GM19351 (cell line): ENCODE measurements around the gene LTC4S.
"Not testable (repeated sequence)": the region's sequence is repeated elsewhere in the genome, so short reads cannot be mapped to it uniquely, and the experiment has no call there.

Source experiments
- ATAC-seq: cut with Tn5 transposase; IDR thresholded peaks from one replicate; pipeline ENCODE4 v1.9.1; 2021; ENCODE audit warnings: mild to moderate bottlenecking, moderate library complexity; ENCODE audit not compliant: unreplicated experiment

The LTC4S gene

GRCh38 chr5:179769271-179769670, 24.5 kb upstream of the LTC4S start:
- ATAC-seq: no peak

GRCh38 chr5:179769796-179770195, 24.0 kb upstream of the LTC4S start:
- ATAC-seq: no peak

DNA sequence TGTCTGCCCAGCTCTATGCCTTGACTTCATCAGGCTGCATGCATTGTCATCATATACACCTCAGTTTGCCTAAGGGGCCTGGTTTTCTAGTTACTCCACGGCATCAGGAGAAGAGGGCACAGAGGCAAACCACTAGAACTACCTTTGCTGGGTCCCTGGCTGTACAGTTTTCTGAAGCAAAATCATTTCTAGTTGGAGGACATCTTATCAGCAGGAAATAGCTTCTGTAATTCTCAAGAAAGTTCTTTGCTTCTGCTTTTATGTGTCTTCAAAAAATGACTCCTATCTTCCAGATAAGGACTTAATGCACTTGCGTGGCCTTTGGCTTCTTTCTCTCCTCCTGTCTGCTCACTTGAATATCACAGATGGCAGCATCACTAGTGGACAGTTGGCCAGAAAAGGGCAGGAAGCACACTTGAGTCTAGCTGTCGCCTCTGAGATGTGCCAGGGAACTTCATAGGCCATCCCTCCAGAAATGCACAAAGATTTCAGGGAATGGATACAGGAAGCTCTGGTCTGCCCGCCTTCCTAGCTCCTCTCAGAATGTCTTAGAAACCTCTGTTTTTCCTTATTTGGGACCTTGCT, 22.4 kb upstream of the LTC4S start:
- no peak for ATAC-seq

DNA sequence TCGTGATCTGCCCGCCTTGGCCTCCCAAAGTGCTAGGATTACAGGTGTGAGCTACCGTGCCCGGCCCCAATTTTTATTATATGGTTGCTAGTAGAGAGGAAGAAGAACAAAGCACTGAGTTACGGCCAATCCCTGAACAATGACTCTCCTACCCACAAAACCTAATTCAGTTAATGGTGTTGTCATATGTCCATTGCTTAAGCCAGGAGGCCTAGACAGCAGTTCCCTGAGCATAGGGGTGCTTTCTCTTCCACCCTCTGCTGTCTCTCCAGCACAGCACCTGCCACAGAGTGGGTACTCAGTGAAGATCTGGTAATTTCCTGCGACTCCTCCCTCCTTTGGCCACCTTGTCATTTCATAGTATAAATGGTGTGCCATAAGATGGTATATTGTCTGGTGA, 21.4 kb upstream of the LTC4S start:
- no peak for ATAC-seq

GRCh38 chr5:179773686-179774040, 20.1 kb upstream of the LTC4S start:
- ATAC-seq: no peak

DNA sequence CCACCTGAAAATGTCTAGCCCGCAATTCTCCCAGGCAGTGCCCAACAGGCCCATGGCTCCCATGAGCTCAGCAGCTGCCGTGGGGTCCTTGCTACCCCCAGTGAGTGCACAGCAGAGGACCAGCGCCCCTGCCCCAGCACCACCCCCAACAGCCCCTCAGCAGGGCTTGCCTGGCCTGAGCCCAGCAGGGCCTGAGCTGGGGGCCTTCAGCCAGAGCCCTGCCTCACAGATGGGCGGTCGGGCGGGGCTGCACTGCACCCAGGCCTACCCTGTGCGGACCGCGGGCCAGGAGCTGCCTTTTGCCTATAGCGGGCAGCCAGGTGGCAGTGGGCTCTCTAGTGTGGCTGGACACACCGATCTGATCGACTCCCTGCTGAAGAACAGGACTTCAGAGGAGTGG, 19.3 kb upstream of the LTC4S start:
- no peak for ATAC-seq

DNA sequence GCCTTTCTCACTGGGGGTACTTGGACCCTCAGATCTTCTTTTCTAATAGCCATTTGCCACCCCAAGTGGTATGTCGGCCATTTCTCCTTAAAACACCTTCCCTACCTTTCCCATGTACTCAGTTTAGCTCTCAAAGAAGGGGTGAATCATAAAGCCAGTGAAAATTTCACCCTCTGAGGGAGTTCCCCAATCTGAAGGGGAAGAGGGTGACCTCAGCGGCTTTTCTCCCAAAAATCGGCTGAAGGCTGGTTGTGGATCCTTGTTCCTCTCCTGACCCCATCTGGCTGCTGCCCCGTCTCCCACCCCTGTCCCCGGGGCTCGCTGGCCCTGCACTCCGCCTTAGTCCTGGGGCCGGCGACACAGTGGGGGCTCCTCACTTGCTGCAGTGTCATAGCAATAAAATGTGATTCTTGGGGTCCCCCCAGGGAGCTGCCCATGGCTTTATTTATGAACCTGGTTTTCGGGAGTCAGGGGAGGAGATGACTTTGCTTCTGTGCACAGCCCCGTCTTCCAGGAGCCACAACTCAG, 17.3 kb upstream of the LTC4S start:
- ATAC-seq: no peak

GRCh38 chr5:179777456-179777855, 16.3 kb upstream of the LTC4S start:
- ATAC-seq: no peak

DNA sequence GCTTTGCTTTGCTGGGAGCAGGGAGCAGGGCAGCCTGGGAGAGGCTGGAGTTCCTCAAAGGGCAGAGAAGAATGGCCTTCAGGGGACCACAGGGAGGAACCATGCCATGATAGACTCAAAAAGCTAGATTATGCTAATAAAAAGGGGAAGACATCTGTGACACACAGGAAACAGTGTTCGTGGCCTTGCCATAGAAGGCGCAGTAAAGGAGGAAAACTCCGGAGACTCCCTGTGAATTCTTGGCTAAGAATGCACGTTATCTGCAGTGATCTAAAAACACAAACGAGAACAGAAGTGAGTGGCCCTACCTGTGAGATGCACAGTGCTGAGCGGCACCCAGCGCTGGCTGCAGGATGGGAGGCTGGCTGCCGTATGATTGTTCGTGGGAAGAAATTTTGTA, 15.9 kb upstream of the LTC4S start:
- ATAC-seq: no peak

DNA sequence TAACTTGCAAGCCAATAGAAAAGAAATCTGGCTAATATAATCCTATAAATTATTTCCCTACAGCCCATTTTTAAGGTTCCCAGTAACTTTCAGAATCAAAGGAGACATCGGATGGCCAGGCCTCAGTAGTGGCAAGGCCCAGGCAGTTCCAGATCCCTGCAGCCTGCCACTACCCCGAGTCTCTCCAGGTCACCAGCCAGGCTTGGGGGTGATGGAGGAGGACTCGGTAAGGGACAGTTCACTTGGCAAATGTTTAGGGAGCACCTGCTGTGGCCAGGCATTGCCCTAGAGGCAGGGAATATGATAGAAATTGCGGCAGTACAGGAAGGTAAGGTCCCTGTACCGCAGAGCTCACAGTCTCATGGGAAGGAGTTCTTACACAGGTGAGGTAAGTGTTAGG, 15.2 kb upstream of the LTC4S start:
- no peak for ATAC-seq

DNA sequence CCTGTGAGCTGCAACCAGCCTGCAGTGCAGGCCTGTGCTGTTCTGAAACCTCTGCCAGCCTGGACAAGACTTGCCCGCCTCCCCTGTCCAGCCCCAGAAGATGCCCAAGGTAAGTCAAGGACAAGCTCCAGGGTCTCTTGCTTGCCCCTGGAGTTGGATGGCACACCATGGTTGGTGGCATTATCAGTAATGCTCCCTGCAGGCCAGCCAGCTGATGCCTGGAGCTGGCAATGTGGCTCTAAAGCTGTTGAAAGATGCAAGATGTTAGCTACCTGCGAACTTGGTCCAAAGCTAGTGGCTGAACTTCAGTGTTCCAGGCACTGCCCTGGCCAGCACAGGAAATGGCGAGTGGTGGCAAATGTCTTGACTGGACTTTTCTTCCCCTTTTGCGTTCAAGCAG, 14.0 kb upstream of the LTC4S start:
- no peak for ATAC-seq

DNA sequence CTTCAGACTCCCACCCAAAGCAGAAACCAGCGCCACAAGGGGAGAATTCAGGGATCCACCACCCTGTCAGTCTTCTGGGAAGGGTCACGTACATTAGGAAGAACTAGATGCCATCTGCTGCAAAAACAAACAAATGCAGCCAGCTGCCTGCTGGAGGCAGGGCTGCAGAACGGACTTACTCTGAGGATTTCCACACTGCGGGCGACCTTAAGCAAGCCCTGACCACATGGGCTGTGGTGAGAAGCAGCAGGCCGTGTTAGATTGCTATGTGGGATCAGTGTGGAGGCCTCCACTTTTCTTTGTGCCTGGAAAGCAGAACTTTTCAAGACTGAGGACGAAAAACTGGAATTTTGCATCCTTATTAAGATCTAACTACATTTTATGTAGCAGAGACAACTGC, 13.4 kb upstream of the LTC4S start:
- ATAC-seq: no peak

DNA sequence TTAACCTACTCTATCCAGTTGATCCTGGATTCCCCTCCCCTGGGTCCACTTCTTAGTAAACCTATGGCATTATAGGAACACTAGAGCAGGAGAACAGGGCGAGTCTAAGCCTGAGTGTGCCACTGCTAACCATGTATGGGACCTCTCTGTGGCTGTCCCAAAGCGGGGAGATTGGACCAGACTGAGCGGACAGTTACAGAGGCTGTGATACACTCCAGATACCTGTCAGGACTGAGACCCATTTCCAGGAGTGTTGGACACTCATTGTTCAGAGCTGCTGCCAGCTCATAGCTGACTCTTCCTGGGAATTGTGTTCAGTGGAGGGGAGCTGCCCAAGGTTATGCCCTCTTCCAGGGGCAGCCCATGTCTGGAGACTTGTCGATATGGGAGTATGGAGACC, 11.9 kb upstream of the LTC4S start:
- no peak for ATAC-seq

GRCh38 chr5:179783128-179783527, 10.7 kb upstream of the LTC4S start:
- ATAC-seq: no peak

DNA sequence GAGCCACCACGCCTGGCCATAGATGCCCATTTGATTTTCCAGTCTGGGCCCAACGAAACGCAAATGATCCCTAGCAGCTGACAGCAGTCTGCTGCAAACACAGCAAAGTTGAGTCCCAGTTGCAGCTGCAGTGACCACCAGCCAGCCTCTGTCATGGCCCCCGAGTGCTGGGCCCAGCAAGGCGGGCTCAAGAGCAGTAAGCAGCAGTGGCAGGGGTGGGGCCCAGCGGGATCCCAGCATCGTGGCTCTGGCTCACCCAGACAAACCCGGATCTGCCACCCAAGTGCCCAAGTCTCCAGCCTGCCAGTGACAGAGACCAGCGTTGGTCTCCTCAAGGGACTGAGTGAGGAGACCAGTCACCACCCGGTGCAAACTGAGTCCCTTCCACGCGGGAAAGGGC, 6.9 kb upstream of the LTC4S start:
- no peak for ATAC-seq

- no peak for ATAC-seq
Measured at GRCh38 chr5:179788193-179788854, 5.5 kb upstream of the LTC4S start.

- ATAC-seq: not testable (repeated sequence)
Measured at GRCh38 chr5:179789278-179789677, 4.5 kb upstream of the LTC4S start.

DNA sequence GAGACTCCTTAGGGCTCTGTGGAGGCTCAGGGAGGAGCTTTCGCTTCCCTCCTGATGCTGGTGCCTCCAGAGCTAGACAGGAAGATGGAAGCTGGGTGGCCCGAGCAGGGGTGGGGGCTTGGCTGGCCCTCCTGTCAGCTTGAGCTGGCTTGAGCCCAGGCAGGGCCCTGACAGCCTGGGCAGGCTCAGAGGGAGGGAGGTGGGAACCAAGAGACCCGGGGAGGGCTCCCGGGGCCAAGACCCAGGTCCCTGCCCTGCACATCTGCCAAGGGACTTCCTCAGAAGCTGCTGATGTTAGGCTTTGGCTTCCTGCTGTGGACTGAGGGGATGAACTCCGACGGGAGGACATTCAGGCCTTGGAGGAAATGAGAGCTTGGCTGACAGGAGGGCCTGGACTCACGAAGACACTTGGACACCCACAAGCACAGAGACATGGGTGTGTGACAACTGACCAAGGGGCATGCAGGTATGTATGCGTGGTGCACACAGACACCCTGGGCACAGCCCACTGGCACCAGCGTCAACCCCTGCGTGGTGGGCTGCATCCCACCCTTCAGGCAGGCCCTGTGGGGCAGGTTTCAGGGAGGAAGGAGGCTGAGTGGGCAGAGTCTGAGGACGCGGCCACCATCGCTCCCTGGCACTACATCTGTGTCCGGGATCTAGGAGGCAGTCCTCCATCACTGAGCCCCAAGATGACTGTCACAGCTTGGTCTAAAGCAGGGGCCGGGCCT, 1.7 kb upstream of the LTC4S start:
- ATAC-seq: no peak

DNA sequence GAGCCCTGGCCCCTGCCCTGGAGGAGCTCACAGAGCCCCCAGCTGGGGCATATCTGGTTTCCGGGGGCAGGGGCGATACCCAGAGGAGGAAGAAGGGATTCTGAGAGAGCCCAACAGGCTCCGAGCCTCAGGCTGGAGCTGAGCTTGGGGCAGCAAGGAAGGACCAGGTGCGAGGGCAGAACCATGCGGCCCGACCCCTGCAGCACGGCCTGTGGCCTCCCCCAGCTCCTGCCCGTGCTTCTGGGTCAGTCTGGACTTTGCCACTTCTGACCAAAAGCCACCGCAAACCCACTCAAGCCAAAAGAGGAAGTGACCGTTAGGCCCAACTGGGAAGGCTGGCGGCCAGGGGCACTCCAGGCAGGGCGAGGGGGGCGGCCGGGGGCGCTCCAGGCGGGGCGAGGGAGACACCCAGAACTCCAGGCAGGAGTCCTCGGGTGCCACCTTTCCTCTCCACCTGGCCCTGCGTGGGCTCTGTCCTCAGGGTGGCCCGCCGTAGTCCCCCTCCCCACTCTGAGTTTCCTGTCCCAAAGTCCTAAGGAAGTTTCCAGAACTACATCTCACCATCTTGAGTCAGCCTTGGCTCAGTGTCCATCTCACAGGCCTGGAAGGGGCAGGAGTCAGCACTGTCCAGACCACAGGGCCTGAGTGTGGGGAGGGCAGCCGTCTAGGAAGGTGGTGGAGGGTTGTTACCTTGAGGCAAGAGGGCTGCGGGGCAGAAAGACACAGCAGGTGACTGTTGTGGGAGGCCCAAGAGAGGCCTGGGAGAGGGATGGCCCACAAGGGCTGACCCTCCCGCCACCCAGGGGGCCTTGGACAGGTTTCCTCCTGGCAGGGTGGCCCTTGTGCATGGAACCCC, 946 bp upstream of the LTC4S start:
- no peak for ATAC-seq

- ATAC-seq: no peak
Measured at GRCh38 chr5:179794171-179794570, 385 bp downstream of the LTC4S start.

- ATAC-seq: no peak
Measured at GRCh38 chr5:179794575-179794974, 789 bp downstream of the LTC4S start.
